ACC112 (cell line): Measurements from ENCODE around the gene KANSL1.
"Not testable (repeated sequence)": the region's sequence is repeated elsewhere in the genome, so short reads cannot be mapped to it uniquely, and the experiment has no call there.

ENCODE experiments used
- H2AFZ ChIP-seq: fragments of 200-600 bp; sonication (generic); one replicate; pipeline ENCODE4 v1.6.0; 2017; ENCODE audit warnings: antibody characterized with exemption, low read length; ENCODE audit not compliant: unreplicated experiment
- H3K27ac ChIP-seq: fragments of 200-600 bp; sonication (generic); 2 replicates; pipeline ENCODE4 v1.5.1; 2014; ENCODE audit warnings: low read depth, mild to moderate bottlenecking, antibody characterized with exemption, low read length, moderate library complexity
- H3K27me3 ChIP-seq: fragments of 200-600 bp; sonication (generic); 2 replicates; pipeline ENCODE4 v1.6.1; 2014; ENCODE audit warnings: mild to moderate bottlenecking, antibody characterized with exemption, low read length, moderate library complexity, mixed read lengths; ENCODE audit not compliant: insufficient read depth
- H3K36me3 ChIP-seq: fragments of 200-600 bp; sonication (generic); 2 replicates; pipeline ENCODE4 v1.6.1; 2016; ENCODE audit warnings: mild to moderate bottlenecking, antibody characterized with exemption, low read length, moderate library complexity, mixed read lengths; ENCODE audit not compliant: insufficient read depth
- H3K4me1 ChIP-seq: fragments of 200-600 bp; sonication (generic); one replicate; pipeline ENCODE4 v1.6.1; 2016; ENCODE audit warnings: low read length, mixed read lengths; ENCODE audit not compliant: insufficient read depth, unreplicated experiment, control insufficient read depth
- H3K4me3 ChIP-seq: fragments of 200-600 bp; sonication (generic); 2 replicates; pipeline ENCODE4 v1.5.1; 2014; ENCODE audit warnings: mild to moderate bottlenecking, low read depth, low read length
- H3K79me2 ChIP-seq: fragments of 200-600 bp; sonication (generic); one replicate; pipeline ENCODE4 v1.6.0; 2016; ENCODE audit warnings: low read length; ENCODE audit not compliant: control insufficient read depth, unreplicated experiment, insufficient read depth

Gene KANSL1

GRCh38 chr17:46008591-46008990 is 184.6 kb downstream of the KANSL1 start:
- no peaks in the 10 kb centered on the region for H3K4me1 ChIP-seq

GRCh38 chr17:46007461-46007965 is 185.7 kb downstream of the KANSL1 start:
- Histone ChIP-seq H3K4me3 (no peak overlapping the region), H3K79me2 (no peaks in the 10 kb centered on the region), H2AFZ (no peak overlapping the region), H3K27ac (no peak overlapping the region), H3K4me1 (no peaks in the 10 kb centered on the region), H3K36me3 (no peaks in the 10 kb centered on the region), H3K27me3 (no peaks in the 10 kb centered on the region)

More at GRCh38 chr17:46008591-46008990, 184.6 kb downstream of the KANSL1 start:
- Histone ChIP-seq H3K4me3 (no peak overlapping the region), H3K79me2 (no peaks in the 10 kb centered on the region), H3K36me3 (no peaks in the 10 kb centered on the region), H3K27ac (no peak overlapping the region), H2AFZ (no peak overlapping the region), H3K27me3 (no peaks in the 10 kb centered on the region)

DNA sequence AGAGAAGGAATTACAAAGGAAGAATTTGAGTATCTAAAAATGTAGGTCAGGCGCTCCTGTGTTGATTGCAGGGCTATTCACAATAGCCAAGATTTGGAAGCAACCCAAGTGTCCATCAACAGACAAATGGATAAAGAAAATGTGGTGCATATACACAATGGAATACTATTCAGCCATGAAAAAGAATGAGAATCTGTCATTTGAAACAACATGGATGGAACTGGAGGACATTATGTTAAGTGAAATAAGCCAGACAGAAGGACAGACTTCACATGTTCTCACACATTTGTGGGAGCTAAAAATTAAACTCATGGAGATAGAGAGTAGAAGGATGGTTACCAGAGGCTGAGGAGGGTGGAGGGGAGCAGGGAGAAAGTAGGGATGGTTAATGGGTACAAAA is 187.1 kb downstream of the KANSL1 start:
- H3K27me3 ChIP-seq, H2AFZ ChIP-seq, H3K36me3 ChIP-seq, H3K27ac ChIP-seq, H3K79me2 ChIP-seq, H3K4me1 ChIP-seq, H3K4me3 ChIP-seq: not testable (repeated sequence)

GRCh38 chr17:46003907-46004748 is 189.1 kb downstream of the KANSL1 start:
- Histone ChIP-seq H2AFZ (no peak overlapping the region), H3K79me2 (no peaks in the 10 kb centered on the region), H3K4me3 (no peak overlapping the region), H3K4me1 (no peaks in the 10 kb centered on the region), H3K36me3 (no peaks in the 10 kb centered on the region), H3K27ac (no peak overlapping the region), H3K27me3 (no peaks in the 10 kb centered on the region)

GRCh38 chr17:46002973-46003316 is 190.3 kb downstream of the KANSL1 start:
- peaks cover under 1% of the 10 kb centered on the region for H3K4me1 ChIP-seq
- no peaks in the 10 kb centered on the region for H3K36me3 ChIP-seq
- no peaks in the 10 kb centered on the region for H3K79me2 ChIP-seq
- no peaks in the 10 kb centered on the region for H3K27me3 ChIP-seq
- H2AFZ ChIP-seq: no peak overlapping the region
- no peak overlapping the region for H3K27ac ChIP-seq
- H3K4me3 ChIP-seq: no peak overlapping the region

GRCh38 chr17:46002311-46002972 is 190.8 kb downstream of the KANSL1 start:
- Histone ChIP-seq H3K27ac (no peak overlapping the region), H2AFZ (no peak overlapping the region)

GRCh38 chr17:46001390-46002310 is 191.6 kb downstream of the KANSL1 start:
- H3K27me3 ChIP-seq: no peaks in the 10 kb centered on the region
- H3K36me3 ChIP-seq: no peaks in the 10 kb centered on the region
- H3K4me1 ChIP-seq: peaks cover 3% of the 10 kb centered on the region
- H2AFZ ChIP-seq: no peak overlapping the region
- no peaks in the 10 kb centered on the region for H3K79me2 ChIP-seq
- no peak overlapping the region for H3K4me3 ChIP-seq
- no peak overlapping the region for H3K27ac ChIP-seq

More at GRCh38 chr17:46002311-46002972, 190.8 kb downstream of the KANSL1 start:
- H3K4me1 ChIP-seq: peaks cover 3% of the 10 kb centered on the region
- H3K36me3 ChIP-seq: no peaks in the 10 kb centered on the region
- no peaks in the 10 kb centered on the region for H3K27me3 ChIP-seq
- H3K79me2 ChIP-seq: no peaks in the 10 kb centered on the region
- no peak overlapping the region for H3K4me3 ChIP-seq

DNA sequence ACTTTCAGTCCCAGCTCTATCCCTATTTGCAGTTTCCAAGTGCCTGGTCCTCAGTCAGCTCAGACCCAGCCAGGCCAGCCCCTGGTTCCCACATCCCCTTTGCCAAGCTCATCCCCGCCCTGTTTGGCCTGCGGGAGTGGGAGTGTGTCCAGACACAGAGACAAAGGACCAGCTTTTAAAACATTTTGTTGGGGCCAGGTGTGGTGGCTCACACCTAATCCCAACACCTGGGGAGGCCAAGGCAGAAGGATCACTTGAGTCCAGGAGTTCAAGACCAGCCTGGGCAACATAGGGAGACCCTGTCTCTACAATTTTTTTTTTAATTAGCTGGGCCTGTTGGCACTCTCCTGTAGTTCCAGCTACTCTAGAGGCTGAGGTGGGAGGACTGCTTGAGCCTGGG is 192.5 kb downstream of the KANSL1 start:
- no peaks in the 10 kb centered on the region for H3K36me3 ChIP-seq

GRCh38 chr17:46000292-46000691 is 192.9 kb downstream of the KANSL1 start:
- Histone ChIP-seq H3K27me3 (no peaks in the 10 kb centered on the region), H3K79me2 (no peaks in the 10 kb centered on the region), H3K27ac (no peak overlapping the region)

More for the DNA sequence above, 192.5 kb downstream of the KANSL1 start:
- H3K4me3 ChIP-seq: no peak overlapping the region
- no peaks in the 10 kb centered on the region for H3K79me2 ChIP-seq
- no peaks in the 10 kb centered on the region for H3K27me3 ChIP-seq
- H2AFZ ChIP-seq: no peak overlapping the region
- no peak overlapping the region for H3K27ac ChIP-seq
- H3K4me1 ChIP-seq: peaks cover 3% of the 10 kb centered on the region

GRCh38 chr17:45999900-46000290 is 193.3 kb downstream of the KANSL1 start:
- no peak overlapping the region for H3K4me3 ChIP-seq
- no peaks in the 10 kb centered on the region for H3K27me3 ChIP-seq

More at GRCh38 chr17:46000292-46000691, 192.9 kb downstream of the KANSL1 start:
- peaks cover 3% of the 10 kb centered on the region for H3K4me1 ChIP-seq
- no peaks in the 10 kb centered on the region for H3K36me3 ChIP-seq
- H3K4me3 ChIP-seq: no peak overlapping the region
- no peak overlapping the region for H2AFZ ChIP-seq

More at GRCh38 chr17:45999900-46000290, 193.3 kb downstream of the KANSL1 start:
- Histone ChIP-seq H3K4me1 (peaks cover 3% of the 10 kb centered on the region), H3K36me3 (no peaks in the 10 kb centered on the region), H3K27ac (no peak overlapping the region), H3K79me2 (no peaks in the 10 kb centered on the region), H2AFZ (no peak overlapping the region)
